ENCODE results near the gene ADPGK. TPM values are rescaled to one million over a fixed set of nuclear protein-coding genes. Genes with fewer than 3 reads are reported as not detected.

ADPGK gene
- polyA plus RNA-seq, 1 donor: 28.5 TPM

GRCh38 chr15:72790302-72790910 lies 6.8 kb upstream of the ADPGK start:
- DNase-seq (ENCODE audit: low read depth): no peak

DNA sequence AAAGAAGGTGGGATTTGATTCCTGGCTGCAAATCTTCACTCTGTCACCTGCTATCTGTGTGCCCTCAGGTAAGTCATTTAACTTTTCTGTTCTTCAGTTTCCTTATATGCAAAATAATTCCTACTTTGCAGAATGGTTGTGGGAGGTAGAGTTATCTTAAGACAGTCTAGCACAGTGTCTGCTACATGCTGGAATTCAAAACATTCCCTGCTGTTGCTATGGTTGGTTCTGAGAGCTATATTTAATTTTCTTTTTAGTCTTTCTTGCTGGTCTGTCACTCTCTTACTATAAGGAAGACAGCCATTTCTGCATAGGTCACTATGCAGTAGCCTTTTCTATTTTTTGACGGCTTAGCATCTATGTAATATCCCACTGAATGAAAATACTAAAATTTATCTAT lies 4.0 kb upstream of the ADPGK start:
- DNase-seq (ENCODE audit: low read depth): no peak

DNA sequence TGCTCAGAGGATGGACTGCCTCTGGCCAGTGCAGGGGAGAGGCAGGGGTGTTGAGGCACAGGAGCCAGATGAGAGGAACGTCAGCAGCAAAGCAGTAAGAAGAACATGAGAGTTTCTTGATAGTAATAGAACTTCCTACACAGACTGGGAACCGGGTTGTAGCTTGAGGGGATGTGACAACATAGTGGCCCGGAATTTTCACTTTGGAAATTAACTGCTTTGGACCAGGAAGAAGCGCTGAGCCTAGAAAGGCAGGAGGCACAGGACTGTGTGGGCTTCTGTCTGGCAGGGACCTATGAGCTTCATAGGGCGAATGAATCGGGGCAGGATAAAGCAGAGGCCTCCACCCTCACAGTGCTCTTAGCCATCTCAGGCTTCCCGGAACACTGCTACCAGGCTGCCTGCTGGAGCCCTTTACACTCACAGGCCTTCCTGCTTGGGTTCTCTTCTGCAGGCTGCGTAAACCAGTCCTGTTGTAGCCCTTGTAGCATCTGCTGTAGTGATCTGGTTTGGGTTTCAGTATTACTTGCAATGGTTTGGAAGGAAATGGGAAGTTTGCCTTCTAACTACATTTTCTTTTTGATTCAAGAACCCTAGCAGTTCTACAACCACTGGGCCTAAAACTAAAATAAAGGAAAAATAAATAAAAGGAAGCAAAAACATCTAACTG lies 3.3 kb upstream of the ADPGK start:
- DNase-seq (ENCODE audit: low read depth): no peak

- no peak for DNase-seq (ENCODE audit: low read depth)
Measured at GRCh38 chr15:72786242-72786641, 2.7 kb upstream of the ADPGK start.

- DNase-seq (ENCODE audit: low read depth): no peak
Measured at GRCh38 chr15:72785841-72786240, 2.3 kb upstream of the ADPGK start.

- DNase-seq (ENCODE audit: low read depth): no peak
Measured at GRCh38 chr15:72785432-72785831, 1.9 kb upstream of the ADPGK start.

DNA sequence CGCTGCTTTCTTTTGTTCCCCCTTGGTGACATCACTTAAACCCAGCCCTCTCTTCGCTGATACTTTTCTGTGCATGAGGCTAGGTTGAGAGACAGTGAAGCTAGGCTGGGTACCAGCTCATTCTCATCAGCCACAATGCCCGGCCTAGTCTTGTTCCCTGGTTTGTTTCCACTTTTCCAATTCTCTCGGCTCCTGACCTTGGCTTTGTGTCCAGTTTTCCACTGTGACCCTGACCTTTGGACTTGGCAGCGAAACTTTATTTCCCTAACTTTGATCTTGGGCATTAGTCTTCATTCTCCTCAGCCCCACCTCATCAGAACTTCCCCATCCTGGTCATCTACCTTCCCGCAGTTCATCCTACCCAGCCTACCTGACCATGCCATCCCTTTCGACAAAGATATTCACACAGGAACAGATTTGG lies 908 bp upstream of the ADPGK start:
- DNase-seq (ENCODE audit: low read depth): no peak

- no peak for DNase-seq (ENCODE audit: low read depth)
Measured at GRCh38 chr15:72783004-72783639, 436 bp downstream of the ADPGK start.

DNA sequence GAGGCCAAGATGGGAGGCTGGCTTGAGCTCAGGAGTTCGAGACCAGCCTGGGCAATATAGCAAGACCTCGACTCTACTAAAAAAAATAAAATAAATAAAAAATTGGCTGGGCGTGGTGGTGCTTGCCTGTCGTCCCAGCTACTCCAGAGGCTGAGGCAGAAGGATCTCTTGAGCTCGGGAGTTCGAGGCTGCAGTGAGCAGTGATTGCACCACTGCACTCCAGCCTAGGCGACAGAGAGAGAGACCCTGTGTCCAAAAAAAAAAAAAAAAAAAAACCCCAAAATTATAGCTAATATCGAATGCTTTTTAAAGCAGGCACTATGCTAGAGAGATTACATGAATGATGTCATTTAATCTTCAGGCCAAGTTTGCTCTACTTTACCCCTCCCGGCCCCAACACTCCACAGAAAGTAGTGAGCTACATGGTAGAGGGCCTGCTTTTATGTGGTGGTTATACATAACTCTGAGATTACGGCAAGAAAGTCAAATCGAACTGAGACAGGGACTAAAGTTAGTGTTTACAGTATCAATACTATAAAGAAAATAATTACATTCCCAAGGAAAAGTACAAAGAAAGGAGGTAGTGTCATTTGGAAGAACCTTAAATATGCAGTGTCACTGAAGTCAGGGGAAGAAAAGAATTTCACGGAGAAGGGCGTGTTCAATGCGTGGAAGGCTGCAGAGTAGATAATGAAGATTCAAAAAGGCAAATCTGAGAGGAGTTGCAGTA lies 1.1 kb downstream of the ADPGK start:
- DNase-seq (ENCODE audit: low read depth): no peak

- DNase-seq (ENCODE audit: low read depth): no peak
Measured at GRCh38 chr15:72781631-72782030, 1.9 kb downstream of the ADPGK start.

DNA sequence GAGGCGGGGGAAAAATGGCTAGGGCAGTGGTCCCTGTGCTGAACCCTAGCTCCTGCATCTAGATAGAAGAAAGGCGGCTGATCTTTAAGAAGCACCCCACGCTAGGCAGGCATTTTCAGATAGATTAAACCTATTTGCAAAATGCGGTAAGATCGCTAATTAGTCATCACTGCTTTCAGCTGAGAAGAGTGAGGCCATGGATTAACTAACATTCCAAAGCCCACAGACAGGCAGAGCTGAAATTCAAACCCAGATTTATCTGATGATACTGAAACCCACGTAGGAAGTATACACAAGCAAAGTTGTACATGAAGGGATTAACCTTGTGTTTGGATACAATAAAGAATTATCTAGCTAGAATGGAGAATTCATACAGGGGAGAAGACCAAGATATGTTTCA lies 4.8 kb downstream of the ADPGK start:
- DNase-seq (ENCODE audit: low read depth): no peak

DNA sequence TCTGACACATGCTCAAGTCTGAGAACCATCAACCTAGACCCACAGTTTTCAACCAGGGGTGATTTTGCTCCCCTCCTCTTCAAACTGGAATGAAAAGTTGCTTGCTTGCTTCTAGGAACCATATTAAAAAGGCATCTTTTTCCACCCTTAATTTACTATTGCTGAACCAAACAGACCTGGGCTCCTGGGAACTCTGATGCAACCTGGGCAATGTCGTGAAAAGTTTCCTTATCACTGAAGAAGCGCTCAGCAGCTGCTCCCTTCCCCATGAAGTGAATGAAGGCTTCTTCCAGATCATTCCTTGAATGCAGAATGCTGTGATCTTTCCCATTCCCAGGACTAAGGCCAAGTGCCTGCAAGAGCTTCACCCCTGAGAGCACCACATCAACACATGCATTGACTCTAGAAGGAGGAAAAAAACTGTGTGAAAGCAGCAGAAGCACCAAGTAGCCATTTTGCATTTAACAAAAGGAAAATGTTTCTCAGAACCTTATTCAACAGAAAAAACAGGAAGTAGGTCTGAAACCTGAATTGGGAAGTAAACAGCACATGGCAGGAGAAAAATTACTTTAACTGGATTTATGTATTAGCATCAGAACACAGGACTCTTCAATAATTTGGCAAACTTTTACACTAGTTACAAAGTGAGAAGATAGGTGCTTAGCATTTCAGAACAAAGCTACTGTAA lies 8.7 kb downstream of the ADPGK start:
- no peak for DNase-seq (ENCODE audit: low read depth)

- no peak for DNase-seq (ENCODE audit: low read depth)
Measured at GRCh38 chr15:72771329-72771725, 12.2 kb downstream of the ADPGK start.

- no peak for DNase-seq (ENCODE audit: low read depth)
Measured at GRCh38 chr15:72770673-72771328, 12.8 kb downstream of the ADPGK start.

GRCh38 chr15:72766780-72767179 lies 16.8 kb downstream of the ADPGK start:
- no peak for DNase-seq (ENCODE audit: low read depth)

DNA sequence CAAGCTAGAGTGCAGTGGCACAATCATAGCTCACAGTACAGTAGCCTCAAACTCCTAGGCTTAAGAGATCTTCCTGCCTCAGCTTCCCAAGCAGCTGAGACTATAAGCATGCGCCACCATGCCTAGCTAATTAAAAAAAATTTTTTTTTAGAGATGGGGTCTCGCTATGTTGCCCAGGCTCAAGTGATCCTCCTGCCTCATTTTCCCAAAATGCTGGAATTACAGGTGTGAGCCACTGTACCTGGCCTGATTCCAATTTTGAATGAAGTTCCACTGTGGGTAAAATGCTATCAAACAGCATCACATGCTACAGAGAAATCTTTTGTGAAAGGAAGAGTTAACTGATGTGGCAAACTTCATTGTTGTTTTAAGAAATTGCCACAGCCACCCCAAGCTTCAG lies 17.5 kb downstream of the ADPGK start:
- DNase-seq (ENCODE audit: low read depth): no peak

DNA sequence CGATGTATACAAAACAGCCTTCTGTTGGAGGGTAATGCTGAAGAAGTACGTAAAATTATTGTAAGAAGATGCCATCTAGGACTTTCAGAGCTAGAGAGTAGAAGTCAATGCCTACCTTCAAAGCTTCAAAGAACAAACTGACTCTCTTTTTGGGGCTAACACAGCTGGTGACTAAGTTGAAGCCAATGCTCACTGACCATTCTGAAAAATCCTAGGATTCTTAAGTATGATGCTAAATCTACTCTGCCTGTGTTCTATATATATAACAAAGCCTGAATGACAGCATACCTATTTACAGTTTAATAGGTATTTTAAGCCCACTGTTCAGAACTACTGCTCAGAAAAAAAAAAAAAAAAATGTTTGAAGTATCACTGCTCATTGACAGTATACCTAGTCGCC lies 18.9 kb downstream of the ADPGK start:
- no peak for DNase-seq (ENCODE audit: low read depth)

GRCh38 chr15:72760590-72761260 lies 22.8 kb downstream of the ADPGK start:
- DNase-seq (ENCODE audit: low read depth): no peak

- DNase-seq (ENCODE audit: low read depth): no peak
Measured at GRCh38 chr15:72758182-72758581, 25.4 kb downstream of the ADPGK start.

DNA sequence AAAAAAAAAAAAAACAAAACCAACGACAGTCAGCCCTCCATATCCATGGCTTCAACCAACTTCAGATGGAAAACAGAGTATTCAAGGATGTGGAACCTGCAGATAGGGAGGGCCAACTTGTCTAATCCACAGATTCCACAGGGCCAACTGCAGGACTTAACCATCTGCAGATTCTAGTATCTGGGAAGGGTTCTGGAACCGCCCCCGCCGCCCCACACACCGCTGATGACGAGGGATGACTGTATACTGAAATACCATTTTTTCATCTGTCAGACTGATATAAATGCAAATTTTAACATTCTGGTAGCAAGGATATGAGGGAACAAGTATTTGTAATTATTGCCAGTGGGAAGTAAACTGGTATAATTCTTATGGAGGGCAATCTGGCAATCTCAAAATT lies 29.5 kb downstream of the ADPGK start:
- DNase-seq (ENCODE audit: low read depth): no peak
